Natural killer cell treated with Interleukin-12 subunit alpha and Interleukin-12 subunit beta and Interleukin-15 and Interleukin-18, amount 100 ng/mL, for 72 hours (primary cell): ENCODE data around the gene PLPPR4. TPM values are rescaled to one million over a fixed set of nuclear protein-coding genes. Genes with fewer than 3 reads are reported as not detected.

ENCODE experiments used
- ATAC-seq, 2 donors: fragments of 150-1000 bp; cut with Tn5 transposase in 1 of 2; sonication (Bioruptor Pico), chemical (Tn5 transposase) in 1 of 2; 2 replicates each; pipeline ENCODE4 v1.10.0; 2021
- DNase-seq: peaks from one replicate; pipeline ENCODE4 v3.0.0; 2022; ENCODE audit warnings: low spot score
- H3K27ac Mint-ChIP-seq, 2 donors: 1 replicate in 1 of 2; 2 replicates in 1 of 2; pipeline ENCODE4 v1.8.0; 2022; ENCODE audit warnings: mixed read lengths in 2 of 2, mild to moderate bottlenecking in 1 of 2, moderate library complexity in 1 of 2
- H3K27me3 Mint-ChIP-seq, 2 donors: 1 replicate in 1 of 2; 2 replicates in 1 of 2; pipeline ENCODE4 v1.8.0; 2022; ENCODE audit warnings: mixed read lengths in 2 of 2
- H3K36me3 Mint-ChIP-seq: one replicate; pipeline ENCODE4 v1.8.0; 2022; ENCODE audit warnings: mixed read lengths
- H3K4me1 Mint-ChIP-seq, 2 donors: 1 replicate in 1 of 2; 2 replicates in 1 of 2; pipeline ENCODE4 v1.8.0; 2022; ENCODE audit warnings: low read depth in 2 of 2, mixed read lengths in 2 of 2, mild to moderate bottlenecking in 1 of 2
- H3K4me3 Mint-ChIP-seq: one replicate; pipeline ENCODE4 v1.8.0; 2022; ENCODE audit warnings: mixed read lengths
- H3K9me3 Mint-ChIP-seq: 2 replicates; pipeline ENCODE4 v1.8.0; 2022; ENCODE audit warnings: mixed read lengths
- total RNA-seq, 2 donors: library from RNA; stranded (reverse); gene quantifications; one replicate each; pipeline ENCODE4 v1.2.3, GENCODE V29; 2022

The PLPPR4 gene
- total RNA-seq, 2 donors from 2014 or later: not detected

- Mint-ChIP-seq H3K4me3 (no peak overlapping the region), H3K36me3 (no peaks in the 10 kb centered on the region), H3K27ac (no peak overlapping the region), H3K27me3 (no peaks in the 10 kb centered on the region), H3K4me1 (no peaks in the 10 kb centered on the region), H3K9me3 (no peaks in the 10 kb centered on the region)
- no peak for ATAC-seq
- DNase-seq: no peak
Observed at GRCh38 chr1:99334991-99335390, 70.7 kb downstream of the PLPPR4 start.

- Mint-ChIP-seq H3K4me3 (no peak overlapping the region), H3K27me3 (no peaks in the 10 kb centered on the region), H3K9me3 (peaks cover 3% of the 10 kb centered on the region), H3K36me3 (peaks cover 5% of the 10 kb centered on the region), H3K4me1 (no peaks in the 10 kb centered on the region), H3K27ac (no peak overlapping the region)
- DNase-seq (no peak), ATAC-seq (no peak)
Observed at GRCh38 chr1:99347041-99347684, 82.9 kb downstream of the PLPPR4 start.

GRCh38 chr1:99348397-99349132 is 84.3 kb downstream of the PLPPR4 start:
- Mint-ChIP-seq H3K4me1 (no peaks in the 10 kb centered on the region), H3K36me3 (no peaks in the 10 kb centered on the region), H3K9me3 (peaks cover 3% of the 10 kb centered on the region), H3K4me3 (no peak overlapping the region), H3K27ac (no peak overlapping the region), H3K27me3 (no peaks in the 10 kb centered on the region)
- ATAC-seq (no peak), DNase-seq (no peak)

DNA sequence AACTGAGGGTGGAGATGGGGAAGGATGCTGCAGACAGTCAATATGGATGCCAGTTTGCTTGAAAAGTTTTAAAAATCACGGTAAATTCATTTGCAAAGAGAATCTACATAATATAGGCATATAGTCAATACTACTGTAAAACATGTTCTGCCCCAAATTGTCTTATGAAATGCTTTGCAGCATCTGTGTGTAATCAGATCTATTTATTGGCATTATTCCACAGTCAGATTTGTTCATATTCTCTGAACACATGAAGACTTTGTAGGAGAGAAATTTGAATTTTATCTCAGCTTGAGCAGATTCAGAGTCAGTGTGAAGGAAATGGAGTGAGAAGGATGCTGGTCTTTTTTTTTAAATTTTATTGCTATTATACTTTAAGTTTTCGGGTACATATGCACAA is 88.5 kb downstream of the PLPPR4 start:
- Mint-ChIP-seq H3K27me3 (no peaks in the 10 kb centered on the region), H3K27ac (no peak overlapping the region), H3K4me3 (no peak overlapping the region), H3K9me3 (peaks cover 5% of the 10 kb centered on the region), H3K4me1 (no peaks in the 10 kb centered on the region), H3K36me3 (no peaks in the 10 kb centered on the region)
- DNase-seq (no peak), ATAC-seq (no peak)

GRCh38 chr1:99358770-99359169 is 94.5 kb downstream of the PLPPR4 start:
- Mint-ChIP-seq H3K4me3 (no peak overlapping the region), H3K27me3 (no peaks in the 10 kb centered on the region), H3K27ac (no peak overlapping the region), H3K9me3 (peaks cover 6% of the 10 kb centered on the region), H3K36me3 (no peaks in the 10 kb centered on the region), H3K4me1 (no peaks in the 10 kb centered on the region)
- ATAC-seq: no peak
- DNase-seq: no peak
